Esophagus muscularis mucosa (tissue), 4 donors: ENCODE data around the gene CAMTA1.

Experiments used
- EP300 ChIP-seq: sonication (generic); formaldehyde crosslinking; IDR thresholded peaks from one replicate; pipeline ENCODE4 v1.6.1; 2017; ENCODE audit warnings: antibody characterized with exemption
- POLR2A ChIP-seq: fragments of 450-650 bp; IDR thresholded peaks from one replicate; pipeline ENCODE4 v1.6.1; 2017; ENCODE audit warnings: antibody characterized with exemption, moderate library complexity, mild to moderate bottlenecking, low read depth
- TF ChIP-seq, protein P1 (sequence below), 3 experiments: fragments of 200-600 bp in 2 of 3; fragments of 450-650 bp in 1 of 3; sonication (generic) in 2 of 3; IDR thresholded peaks; one replicate each; pipeline ENCODE4 v1.5.1; 2017 to 2019; ENCODE audit warnings: antibody characterized with exemption in 3 of 3, mild to moderate bottlenecking in 2 of 3, moderate library complexity in 1 of 3

DNA sequence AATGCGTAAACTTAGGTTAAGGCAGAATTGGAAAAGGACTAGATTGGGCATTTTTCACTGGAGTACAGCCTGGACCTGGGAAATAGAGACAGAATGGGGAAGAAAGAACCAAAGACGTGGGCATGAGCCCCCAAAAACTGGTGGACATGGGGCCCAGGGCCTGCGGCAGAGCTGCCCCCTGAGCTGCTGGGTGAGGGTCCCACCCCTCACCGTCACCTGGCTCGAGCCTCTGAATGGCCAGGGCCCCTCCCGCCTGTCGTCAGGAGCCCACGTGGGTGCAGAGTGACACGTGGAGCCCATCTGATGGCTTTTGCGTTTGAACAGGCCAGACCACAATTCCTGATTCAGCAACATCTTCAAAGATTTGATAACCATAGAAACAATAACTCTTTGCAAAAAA lies 624.9 kb downstream of the CAMTA1 start:
- TF ChIP-seq POLR2A: no peak
- TF ChIP-seq, protein P1, sequence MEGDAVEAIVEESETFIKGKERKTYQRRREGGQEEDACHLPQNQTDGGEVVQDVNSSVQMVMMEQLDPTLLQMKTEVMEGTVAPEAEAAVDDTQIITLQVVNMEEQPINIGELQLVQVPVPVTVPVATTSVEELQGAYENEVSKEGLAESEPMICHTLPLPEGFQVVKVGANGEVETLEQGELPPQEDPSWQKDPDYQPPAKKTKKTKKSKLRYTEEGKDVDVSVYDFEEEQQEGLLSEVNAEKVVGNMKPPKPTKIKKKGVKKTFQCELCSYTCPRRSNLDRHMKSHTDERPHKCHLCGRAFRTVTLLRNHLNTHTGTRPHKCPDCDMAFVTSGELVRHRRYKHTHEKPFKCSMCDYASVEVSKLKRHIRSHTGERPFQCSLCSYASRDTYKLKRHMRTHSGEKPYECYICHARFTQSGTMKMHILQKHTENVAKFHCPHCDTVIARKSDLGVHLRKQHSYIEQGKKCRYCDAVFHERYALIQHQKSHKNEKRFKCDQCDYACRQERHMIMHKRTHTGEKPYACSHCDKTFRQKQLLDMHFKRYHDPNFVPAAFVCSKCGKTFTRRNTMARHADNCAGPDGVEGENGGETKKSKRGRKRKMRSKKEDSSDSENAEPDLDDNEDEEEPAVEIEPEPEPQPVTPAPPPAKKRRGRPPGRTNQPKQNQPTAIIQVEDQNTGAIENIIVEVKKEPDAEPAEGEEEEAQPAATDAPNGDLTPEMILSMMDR (IDR thresholded peaks at IDR 0.05): no peak
- no peak for TF ChIP-seq EP300
